ENCODE results near the gene APBA2. TPM values are rescaled to one million over a fixed set of nuclear protein-coding genes. Genes with fewer than 3 reads are reported as not detected.
"Not testable (repeated sequence)": the region's sequence is repeated elsewhere in the genome, so short reads cannot be mapped to it uniquely, and the experiment has no call there.

Gene APBA2
- total RNA-seq, 1 experiment from 2014 or later = 11.2 TPM

- ATAC-seq = no peak
- no peaks in the 10 kb centered on the region for H3K4me1 Mint-ChIP-seq
- no peak for TF ChIP-seq SMAD3 (CRISPR knock-in tag; IDR thresholded peaks at IDR 0.05; ENCODE audit: borderline replicate concordance)
- TF ChIP-seq ATF6 (CRISPR knock-in tag; IDR thresholded peaks at IDR 0.05) = no peak
- no peak for TF ChIP-seq CREM (CRISPR knock-in tag; IDR thresholded peaks at IDR 0.05)
- no peak for TF ChIP-seq HMGA2 (CRISPR knock-in tag; IDR thresholded peaks at IDR 0.05)
- TF ChIP-seq TEAD4 (CRISPR knock-in tag; IDR thresholded peaks at IDR 0.05) = no peak
- no peak for TF ChIP-seq E2F1 (CRISPR knock-in tag; IDR thresholded peaks at IDR 0.05)
- TF ChIP-seq ZNF396 (CRISPR knock-in tag; IDR thresholded peaks at IDR 0.05; ENCODE audit: borderline replicate concordance) = no peak
- no peak for TF ChIP-seq ZNF232 (CRISPR knock-in tag; IDR thresholded peaks at IDR 0.05)
- TF ChIP-seq ATF1 (CRISPR knock-in tag; IDR thresholded peaks at IDR 0.05) = no peak
- no peak for TF ChIP-seq NFYB (CRISPR knock-in tag; conservative IDR thresholded peaks at IDR 0.05; ENCODE audit: low read depth)
- no peak for TF ChIP-seq ZSCAN18 (CRISPR knock-in tag; IDR thresholded peaks at IDR 0.05)
- TF ChIP-seq KAT7 (CRISPR knock-in tag; IDR thresholded peaks at IDR 0.05; ENCODE audit: borderline replicate concordance) = no peak
- no peak for TF ChIP-seq ESRRA (CRISPR knock-in tag; IDR thresholded peaks at IDR 0.05; ENCODE audit: borderline replicate concordance)
- TF ChIP-seq TCF7 (CRISPR knock-in tag; IDR thresholded peaks at IDR 0.05; ENCODE audit: low read depth) = no peak
- TF ChIP-seq MYBL2 (CRISPR knock-in tag; IDR thresholded peaks at IDR 0.05) = no peak
- no peak for TF ChIP-seq ZMAT4 (CRISPR knock-in tag; IDR thresholded peaks at IDR 0.05)
- no peak for TF ChIP-seq ZNF425 (CRISPR knock-in tag; conservative IDR thresholded peaks at IDR 0.05)
- TF ChIP-seq PRDM15 (CRISPR knock-in tag; IDR thresholded peaks at IDR 0.05) = no peak
- TF ChIP-seq ELF4 (CRISPR knock-in tag; IDR thresholded peaks at IDR 0.05; ENCODE audit: low read depth) = no peak
These were observed 138.9 kb downstream of the APBA2 start for GRCh38 chr15:29024662-29025061.

GRCh38 chr15:29025411-29025810, 139.6 kb downstream of the APBA2 start:
- H3K27me3 Mint-ChIP-seq (ENCODE audit: low read depth); H3K9me3 Mint-ChIP-seq; DNase-seq (ENCODE audit: low spot score); ATAC-seq; H3K4me1 Mint-ChIP-seq; H3K36me3 Mint-ChIP-seq; CTCF ChIA-PET; H3K27ac Mint-ChIP-seq; H3K4me3 Mint-ChIP-seq; POLR2A ChIA-PET: not testable (repeated sequence)

More at GRCh38 chr15:29024662-29025061, 138.9 kb downstream of the APBA2 start:
- no peak overlapping the region for H3K4me3 Mint-ChIP-seq
- ChIA-PET CTCF (interaction anchor here (1.5 kb wide), 1 partner anchor 66 kb away, joined by 6 read pairs; no protein-coding TSS in a partner anchor), POLR2A (no interaction called here)
- no peak overlapping the region; the same call in 1 of the 2 replicates for H3K27ac Mint-ChIP-seq
- H3K9me3 Mint-ChIP-seq = peaks cover 3% of the 10 kb centered on the region
- DNase-seq (ENCODE audit: low spot score) = no peak
- H3K27me3 Mint-ChIP-seq (ENCODE audit: low read depth) = no peaks in the 10 kb centered on the region
- H3K36me3 Mint-ChIP-seq = no peaks in the 10 kb centered on the region

- DNase-seq (ENCODE audit: low spot score); H3K27me3 Mint-ChIP-seq (ENCODE audit: low read depth); POLR2A ChIA-PET; H3K27ac Mint-ChIP-seq; CTCF ChIA-PET; H3K4me1 Mint-ChIP-seq; H3K4me3 Mint-ChIP-seq; H3K36me3 Mint-ChIP-seq; ATAC-seq: not testable (repeated sequence)
- H3K9me3 Mint-ChIP-seq = peaks cover 18% of the 10 kb centered on the region
These were observed 142.4 kb downstream of the APBA2 start for GRCh38 chr15:29028158-29028557.
